H1 (cell line): ENCODE measurements around the gene FLOT1. TPM values are rescaled to one million over a fixed set of nuclear protein-coding genes. Genes with fewer than 3 reads are reported as not detected.
A peak's percentile ranks its signal among the peaks of the same experiment; 100 is the strongest.

Experiments
- CTCF ChIA-PET: fragments of 300-600 bp; sonication (Branson Sonifier 250); formaldehyde crosslinking; loops from one replicate; lab custom pipeline; 2021; ENCODE audit not compliant: partially characterized antibody; lab: Charles Lee
- POLR2A ChIA-PET: fragments of 300-600 bp; sonication (Branson Sonifier 250); formaldehyde crosslinking; loops from one replicate; lab custom pipeline; 2021; ENCODE audit warnings: inconsistent platforms; ENCODE audit not compliant: partially characterized antibody; lab: Charles Lee
- DNase-seq, 2 experiments: peaks; one replicate each; pipeline versions ENCODE4 v3.0.0 to v3.0.0-alpha.2; 2010 to 2022; ENCODE audit warnings: low spot score in 2 of 2, low read depth in 1 of 2, mixed read lengths in 1 of 2
- FAIRE-seq: peaks from 2 replicates; lab custom pipeline; 2011; peaks lifted over from hg19 to GRCh38; lab: Jason Lieb, UNC
- H2AFZ ChIP-seq: 2 replicates; pipeline ENCODE4 v1.8.1; 2012; ENCODE audit warnings: low read length, inconsistent platforms
- H2AK5ac ChIP-seq: 2 replicates; pipeline ENCODE4 v1.6.1; 2013; ENCODE audit warnings: low read depth, low read length
- H2BK120ac ChIP-seq: replicated peaks from 2 replicates; pipeline ENCODE3; 2013; ENCODE audit warnings: low read depth, low read length, inconsistent platforms
- H2BK12ac ChIP-seq: 2 replicates; pipeline ENCODE4 v1.6.1; 2013; ENCODE audit warnings: low read depth, low read length
- H2BK15ac ChIP-seq: 2 replicates; pipeline ENCODE4 v1.6.1; 2013; ENCODE audit warnings: low read length
- H2BK20ac ChIP-seq: 2 replicates; pipeline ENCODE4 v1.6.1; 2013; ENCODE audit warnings: low read length
- H2BK5ac ChIP-seq: 2 replicates; pipeline ENCODE4 v1.6.1; 2013; ENCODE audit warnings: low read depth, low read length
- H3K14ac ChIP-seq: 2 replicates; pipeline ENCODE4 v1.6.1; 2013; ENCODE audit warnings: inconsistent platforms; ENCODE audit not compliant: insufficient read length
- H3K18ac ChIP-seq: 2 replicates; pipeline ENCODE4 v1.6.1; 2013; ENCODE audit warnings: low read length; ENCODE audit errors: extremely low read depth
- H3K23ac ChIP-seq: 2 replicates; pipeline ENCODE4 v1.6.1; 2013; ENCODE audit warnings: inconsistent platforms; ENCODE audit not compliant: insufficient read length
- H3K23me2 ChIP-seq: 2 replicates; pipeline ENCODE4 v1.6.1; 2013; ENCODE audit warnings: low read depth, low read length
- H3K27ac ChIP-seq: 2 replicates; pipeline ENCODE4 v1.6.1; 2011; ENCODE audit warnings: low read depth, low read length, inconsistent platforms
- H3K27me3 ChIP-seq, 4 experiments: replicated peaks in 1 of 4; 1 replicate in 1 of 4; 2 replicates in 3 of 4; pipeline versions ENCODE4 v1.6.1 to v1.8.1; 2011 to 2013; ENCODE audit warnings: low read length in 3 of 4, mild to moderate bottlenecking in 3 of 4, inconsistent platforms in 2 of 4, mixed read lengths in 2 of 4, moderate library complexity in 1 of 4; ENCODE audit not compliant: control insufficient read depth in 3 of 4, insufficient read depth in 3 of 4; ENCODE audit errors: extremely low read depth in 1 of 4
- H3K36me3 ChIP-seq, 4 experiments: 2 replicates each; pipeline versions ENCODE4 v1.6.1 to v1.8.1; 2011 to 2013; ENCODE audit warnings: mild to moderate bottlenecking in 4 of 4, low read length in 3 of 4, moderate library complexity in 2 of 4, control low read depth in 1 of 4, inconsistent platforms in 1 of 4; ENCODE audit not compliant: insufficient read depth in 4 of 4, control insufficient read depth in 2 of 4
- H3K4ac ChIP-seq: replicated peaks from 2 replicates; pipeline ENCODE3; 2013; ENCODE audit warnings: low read length, low read depth, mixed read lengths, inconsistent platforms; ENCODE audit not compliant: insufficient read length
- H3K4me1 ChIP-seq, 4 experiments: replicated peaks in 1 of 4; 1 replicate in 1 of 4; 2 replicates in 3 of 4; pipeline versions ENCODE4 v1.6.1 to v1.8.1; 2011 to 2013; ENCODE audit warnings: low read length in 3 of 4, inconsistent platforms in 2 of 4, mixed read lengths in 1 of 4; ENCODE audit not compliant: insufficient read depth in 4 of 4, control insufficient read depth in 3 of 4
- H3K4me2 ChIP-seq, 2 experiments: 2 replicates each; pipeline versions ENCODE4 v1.6.1 to v1.8.1; 2011 to 2013; ENCODE audit warnings: low read depth in 2 of 2, low read length in 2 of 2, control low read depth in 1 of 2, inconsistent platforms in 1 of 2, mild to moderate bottlenecking in 1 of 2; ENCODE audit not compliant: insufficient read depth in 1 of 2
- H3K4me3 ChIP-seq, 4 experiments: fragments of 200-600, 300-600 bp in 1 of 4; sonication (generic), shearing (Covaris generic), sonication (Bioruptor Twin) in 1 of 4; 2 replicates each; pipeline versions ENCODE4 v1.5.1 to v1.8.1; 2011 to 2016; ENCODE audit warnings: low read length in 4 of 4, low read depth in 3 of 4, control low read depth in 2 of 4, inconsistent platforms in 2 of 4, mild to moderate bottlenecking in 2 of 4, mixed read lengths in 1 of 4, moderate library complexity in 1 of 4; ENCODE audit not compliant: insufficient read depth in 2 of 4; ENCODE audit errors: extremely low read depth in 1 of 4
- H3K56ac ChIP-seq: replicated peaks from 2 replicates; pipeline ENCODE3; 2013; ENCODE audit warnings: low read depth, mild to moderate bottlenecking, mixed read lengths, low read length, inconsistent platforms; ENCODE audit not compliant: insufficient read length
- H3K79me1 ChIP-seq: 2 replicates; pipeline ENCODE4 v1.6.1; 2013; ENCODE audit warnings: low read depth, low read length, control low read depth
- H3K79me2 ChIP-seq, 2 experiments: 2 replicates each; pipeline versions ENCODE4 v1.6.1 to v1.8.1; 2012 to 2013; ENCODE audit warnings: low read length in 2 of 2, mild to moderate bottlenecking in 2 of 2, inconsistent platforms in 1 of 2; ENCODE audit not compliant: insufficient read depth in 2 of 2, control insufficient read depth in 1 of 2
- H3K9ac ChIP-seq, 4 experiments: replicated peaks in 1 of 4; 1 replicate in 1 of 4; 2 replicates in 3 of 4; pipeline versions ENCODE4 v1.6.1 to v1.8.1; 2011 to 2013; ENCODE audit warnings: low read depth in 3 of 4, low read length in 3 of 4, control low read depth in 2 of 4, mild to moderate bottlenecking in 2 of 4, moderate library complexity in 2 of 4, inconsistent platforms in 1 of 4; ENCODE audit errors: extremely low read depth in 1 of 4
- H3K9me3 ChIP-seq, 2 experiments: 2 replicates each; pipeline versions ENCODE4 v1.6.1 to v1.8.1; 2012 to 2013; ENCODE audit warnings: mild to moderate bottlenecking in 2 of 2, moderate library complexity in 2 of 2, control low read depth in 1 of 2, inconsistent platforms in 1 of 2, low read depth in 1 of 2, low read length in 1 of 2, mixed read lengths in 1 of 2; ENCODE audit not compliant: insufficient read depth in 2 of 2
- H4K20me1 ChIP-seq, 2 experiments: replicated peaks in 1 of 2; 2 replicates each; pipeline versions ENCODE3 to v1.8.1; 2011 to 2013; ENCODE audit warnings: inconsistent platforms in 2 of 2, low read length in 2 of 2, mild to moderate bottlenecking in 1 of 2; ENCODE audit not compliant: insufficient read depth in 2 of 2, control insufficient read depth in 1 of 2
- H4K5ac ChIP-seq: 2 replicates; pipeline ENCODE4 v1.6.1; 2013; ENCODE audit warnings: low read length, low read depth, mixed read lengths, inconsistent platforms; ENCODE audit not compliant: insufficient read length
- H4K8ac ChIP-seq: 2 replicates; pipeline ENCODE4 v1.8.0; 2013; ENCODE audit warnings: mild to moderate bottlenecking, moderate library complexity, low read length, inconsistent platforms; ENCODE audit not compliant: insufficient read depth; ENCODE audit errors: extremely low read depth
- H4K91ac ChIP-seq: replicated peaks from 2 replicates; pipeline ENCODE3; 2013; ENCODE audit warnings: low read length, mixed read lengths, inconsistent platforms; ENCODE audit not compliant: insufficient read length
- POLR2A ChIP-seq, 2 experiments: IDR thresholded peaks; 1 replicate in 1 of 2; 2 replicates in 1 of 2; pipeline ENCODE4 v1.6.1; 2011; ENCODE audit warnings: low read depth in 2 of 2, low read length in 2 of 2, mild to moderate bottlenecking in 2 of 2; ENCODE audit errors: control extremely low read depth in 1 of 2
- POLR2AphosphoS5 ChIP-seq: IDR thresholded peaks from 2 replicates; pipeline ENCODE4 v1.6.1; 2011; ENCODE audit warnings: low read depth, low read length
- SIN3A ChIP-seq, 2 experiments: IDR thresholded peaks in 1 of 2; conservative IDR thresholded peaks in 1 of 2; 2 replicates each; pipeline ENCODE4 v1.6.1; 2011 to 2012; ENCODE audit warnings: low read length in 2 of 2, improper control_type of control experiment in 1 of 2, low read depth in 1 of 2, mild to moderate bottlenecking in 1 of 2
- SIX5 ChIP-seq: IDR thresholded peaks from 2 replicates; pipeline ENCODE4 v1.6.1; 2011; ENCODE audit warnings: mild to moderate bottlenecking, low read depth, low read length
- TAF7 ChIP-seq: optimal IDR thresholded peaks from 2 replicates; pipeline ENCODE3; 2011; ENCODE audit warnings: low read depth, mild to moderate bottlenecking, inconsistent platforms, low read length, moderate library complexity, borderline replicate concordance
- WGBS, 2 experiments: shearing (Covaris generic) in 1 of 2; methylation state at CpG; one replicate each; pipeline versions ENCODE4 v1.1.6 to v1.1.7; 2013 to 2015; ENCODE audit warnings: low lambda C conversion rate in 2 of 2, mixed read lengths in 2 of 2, inconsistent platforms in 1 of 2, low coverage in 1 of 2, missing lambda C conversion rate in 1 of 2; ENCODE audit not compliant: insufficient replicate concordance in 2 of 2, insufficient coverage in 1 of 2, insufficient read length in 1 of 2; ENCODE audit errors: extremely low coverage in 1 of 2, missing lambda C conversion rate in 1 of 2; 5-methylcytosine and 5-hydroxymethylcytosine counted together
- polyA plus RNA-seq, 7 experiments: library from polyadenylated mRNA; depleted of rRNA in 3 of 7; stranded (reverse) in 5 of 7; unstranded in 2 of 7; fragments of >200 nt in 5 of 7; fragments of 200-250 nt in 2 of 7; gene quantifications; 1 replicate in 5 of 7; 2 replicates in 1 of 7; 4 replicates in 1 of 7; pipeline versions ENCODE4 v1.2.1 to v1.2.3, GENCODE V29; 2011 to 2013; ENCODE audit warnings: missing spikeins in 2 of 7, mixed read lengths in 2 of 7
- total RNA-seq: library from RNA; stranded (reverse); fragmentation: NEBNext Ultra II Directional; extraction: Animal tissue kit (Norgen Biotek cat#: 25700); gene quantifications from 2 replicates; pipeline ENCODE4 v1.2.1, GENCODE V29; 2021

FLOT1 gene
- total and polyA plus RNA-seq, 2 of the 8 experiments (the other 6 are each of a cell fraction or from before 2014, with no cell fraction given), result 87.5 to 88.1 TPM

- no peak overlapping the region for H3K23ac ChIP-seq
- H4K8ac ChIP-seq, result no peak overlapping the region; the same call in 1 of the 2 replicates
- CTCF ChIA-PET, result interaction anchor here (0.6 to 11.8 kb wide), 6 partner anchors 14 to 449 kb away, joined by 3 to 147 read pairs (median 3); no protein-coding TSS in a partner anchor
- H4K91ac ChIP-seq, result no peak overlapping the region
- H3K9ac ChIP-seq, result no peak overlapping the region
- H2BK120ac ChIP-seq, result no peak overlapping the region
- no peak overlapping the region for H3K18ac ChIP-seq
- no peak overlapping the region for H2AK5ac ChIP-seq
- no peak overlapping the region for H2BK12ac ChIP-seq
- H3K4me2 ChIP-seq, result no peak overlapping the region
- H3K27ac ChIP-seq, result no peak overlapping the region
- peaks cover 3% of the 10 kb centered on the region; the same call in 1 of the 2 replicates for H3K23me2 ChIP-seq
- H4K20me1 ChIP-seq, result peaks cover 16 to 22% of the 10 kb centered on the region in 2 experiments
- peaks cover 0 to 4% (median 0%) of the 10 kb centered on the region in 4 experiments; a peak in 1 of 7 replicates for H3K4me1 ChIP-seq
- TF ChIP-seq SIN3A (conservative IDR thresholded peaks at IDR 0.05 in 1 of 2, IDR thresholded peaks at IDR 0.05 in 1 of 2; ENCODE audit: low read depth in 1 of 2, low read length in 2 of 2) (0 out of 4 replicates have a peak, but pooled peaks of 1 of the 2 experiments have one; percentile 74), SIX5 (no peak), POLR2AphosphoS5 (peak; percentile 96), TAF7 (peak; percentile 60), POLR2A (IDR thresholded peaks at IDR 0.05; ENCODE audit: control extremely low read depth in 1 of 2, low read depth in 2 of 2, low read length in 2 of 2) (peak; percentile 68 to 79)
- TF ChIP-seq, all 59 proteins: peak for 4
- H2BK5ac ChIP-seq, result no peak overlapping the region
- H3K36me3 ChIP-seq, result peaks cover 30 to 53% (median 42%) of the 10 kb centered on the region in 4 experiments
- no peak overlapping the region for H2AFZ ChIP-seq
- H3K4me3 ChIP-seq, result no peak overlapping the region
- H3K9me3 ChIP-seq, result no peaks in the 10 kb centered on the region
- no peak overlapping the region for H2BK20ac ChIP-seq
- H3K4ac ChIP-seq, result no peak overlapping the region
- peak in 1 of 2 experiments; percentile 72 for DNase-seq
- H3K79me2 ChIP-seq, result peaks cover 6 to 29% of the 10 kb centered on the region in 2 experiments
- WGBS, 2 experiments, result 78% methylated on average over 3 of the region's 3 CpGs; no CpG with 5 or more reads in 1 of the 2 experiments
- no peak overlapping the region for H3K14ac ChIP-seq
- H4K5ac ChIP-seq, result no peak overlapping the region
- no peaks in the 10 kb centered on the region for H3K27me3 ChIP-seq
- no peak overlapping the region for H3K56ac ChIP-seq
- no peaks in the 10 kb centered on the region for H3K79me1 ChIP-seq
- FAIRE-seq, result no peak
- POLR2A ChIA-PET, result interaction anchor here (0.7 to 35.9 kb wide), 24 partner anchors 9 to 229 kb away, joined by 3 to 732 read pairs (median 4); partner anchors contain the start of genes ATAT1, DDR1, DHX16 and FLOT1
- H2BK15ac ChIP-seq, result no peak overlapping the region
Measured at GRCh38 chr6:30725713-30726505, 16.6 kb downstream of the FLOT1 start.
